Raji (cell line): ENCODE data around the gene DNPH1.

Experiments
- POLR2A ChIP-seq: IDR thresholded peaks from 2 replicates; pipeline ENCODE4 v1.6.1; 2011; ENCODE audit warnings: low read depth, low read length, control low read depth; ENCODE audit not compliant: insufficient read depth

Gene DNPH1

DNA sequence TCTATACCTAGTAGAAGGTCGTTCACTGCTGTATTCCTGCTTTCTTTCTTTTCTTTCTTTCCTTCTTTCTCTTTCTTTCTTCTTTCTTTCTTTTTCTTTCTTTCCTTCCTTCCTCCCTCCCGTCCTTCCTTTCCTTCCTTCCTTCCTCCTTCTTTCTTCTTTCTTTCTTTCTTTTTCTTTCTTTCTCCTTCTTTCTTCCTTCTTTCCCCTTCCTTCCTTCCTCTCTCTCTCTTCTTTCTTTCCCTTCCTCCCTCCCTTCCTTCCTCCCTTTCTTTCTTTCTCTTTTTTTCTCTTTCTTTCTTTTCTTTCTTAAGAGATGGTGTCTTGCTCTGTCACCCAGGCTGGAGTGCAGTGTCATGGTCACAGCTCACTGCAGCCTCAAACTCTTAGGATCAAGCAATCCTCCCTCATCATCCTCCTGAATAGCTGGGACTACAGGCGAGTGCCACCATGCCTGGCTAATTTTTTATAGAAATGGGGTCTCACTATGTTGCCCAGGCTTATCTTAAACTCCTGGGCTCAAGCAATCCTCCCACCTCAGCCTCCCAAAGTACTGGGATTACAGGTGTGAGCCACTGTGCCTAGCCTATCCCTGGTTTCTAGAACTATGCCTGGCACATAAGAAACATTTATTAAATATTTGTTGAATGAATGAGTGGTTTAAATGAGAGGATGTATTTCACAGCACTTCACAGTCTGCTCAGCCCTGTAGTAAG, 2.6 kb upstream of the DNPH1 start:
- no peak for TF ChIP-seq POLR2A

GRCh38 chr6:43231053-43231452, 1.8 kb upstream of the DNPH1 start:
- no peak for TF ChIP-seq POLR2A

- no peak for TF ChIP-seq POLR2A
Observed at GRCh38 chr6:43229803-43230620, 731 bp upstream of the DNPH1 start.

GRCh38 chr6:43226192-43226851, 3.0 kb downstream of the DNPH1 start:
- TF ChIP-seq POLR2A = 0 out of 2 replicates have a peak, but pooled peaks have one; percentile 15

GRCh38 chr6:43223175-43223574, 6.1 kb downstream of the DNPH1 start:
- TF ChIP-seq POLR2A = no peak

DNA sequence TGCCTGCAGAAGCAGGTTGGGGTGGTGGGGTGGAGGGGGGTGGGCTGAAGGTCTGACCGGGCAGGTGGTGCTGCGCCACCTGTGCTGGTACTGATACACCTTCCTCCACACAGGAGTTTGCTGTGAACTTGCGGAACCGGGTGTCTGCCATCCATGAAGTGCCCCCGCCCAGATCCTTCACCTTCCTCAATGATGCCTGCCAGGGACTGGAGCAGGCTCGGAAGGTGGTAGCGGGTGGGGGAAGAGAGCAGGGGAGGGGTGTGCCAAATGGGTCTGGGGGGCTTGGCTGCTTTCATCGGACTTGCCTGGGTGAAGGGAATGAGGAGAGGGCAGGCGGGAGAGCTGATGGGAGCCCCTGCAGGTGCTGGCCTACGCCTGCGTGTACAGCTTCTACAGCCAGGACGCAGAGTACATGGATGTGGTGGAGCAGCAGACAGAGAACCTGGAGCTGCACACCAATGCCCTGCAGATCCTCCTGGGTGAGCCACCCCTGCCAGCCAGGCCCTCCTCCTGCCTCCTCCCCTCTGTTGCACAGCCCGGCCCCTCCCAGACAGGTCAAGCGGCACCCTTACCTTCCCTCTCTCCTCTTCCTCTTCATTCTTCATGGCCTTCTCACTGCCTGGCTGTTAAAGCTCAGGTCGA, 6.7 kb downstream of the DNPH1 start:
- no peak for TF ChIP-seq POLR2A

- 0 out of 2 replicates have a peak, but pooled peaks have one; percentile 4 for TF ChIP-seq POLR2A
Observed at GRCh38 chr6:43221046-43221972, 8.0 kb downstream of the DNPH1 start.

DNA sequence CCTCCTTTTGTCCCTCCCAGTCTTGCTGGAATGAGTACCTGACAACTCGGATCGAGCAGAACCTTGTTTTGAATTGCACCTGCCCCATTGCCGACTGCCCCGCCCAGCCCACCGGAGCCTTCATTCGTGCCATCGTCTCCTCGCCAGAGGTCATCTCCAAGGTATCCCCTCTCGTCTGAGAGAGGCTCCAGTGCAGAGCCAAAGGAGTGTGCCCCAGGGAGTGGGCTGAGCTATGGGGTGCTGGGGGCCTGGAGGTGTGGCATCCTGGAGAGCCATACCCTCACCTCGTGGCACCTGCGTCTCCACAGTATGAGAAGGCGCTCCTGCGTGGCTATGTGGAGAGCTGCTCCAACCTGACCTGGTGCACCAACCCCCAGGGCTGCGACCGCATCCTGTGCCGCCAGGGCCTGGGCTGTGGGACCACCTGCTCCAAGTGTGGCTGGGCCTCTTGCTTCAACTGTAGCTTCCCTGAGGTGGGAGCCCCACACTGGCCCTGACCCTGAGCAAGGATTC, 8.8 kb downstream of the DNPH1 start:
- TF ChIP-seq POLR2A = no peak

- 0 out of 2 replicates have a peak, but pooled peaks have one; percentile 6 for TF ChIP-seq POLR2A
Observed at GRCh38 chr6:43219814-43220213, 9.5 kb downstream of the DNPH1 start.

- TF ChIP-seq POLR2A = no peak
Observed at GRCh38 chr6:43219119-43219518, 10.2 kb downstream of the DNPH1 start.

DNA sequence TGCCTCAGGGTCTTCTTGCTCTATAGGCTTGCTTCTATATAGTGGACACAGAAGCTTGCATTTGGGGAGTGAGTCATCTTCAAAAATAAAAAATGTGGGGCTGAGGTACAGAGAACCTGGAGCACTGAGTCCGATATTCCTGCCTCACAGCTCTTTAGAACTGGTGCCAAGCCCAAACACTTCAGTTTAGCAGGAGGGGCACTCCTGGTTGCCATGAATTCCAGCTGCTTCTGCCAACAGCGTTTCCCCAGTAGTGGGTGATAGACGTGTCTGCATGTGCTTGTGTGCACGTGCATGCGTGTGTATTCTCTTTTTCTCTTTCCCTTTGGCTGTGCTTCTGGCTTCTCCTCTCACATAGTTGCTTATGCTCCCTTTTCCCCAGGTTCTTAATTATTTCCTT, 11.9 kb downstream of the DNPH1 start:
- TF ChIP-seq POLR2A = 0 out of 2 replicates have a peak, but pooled peaks have one; percentile 0

GRCh38 chr6:43216200-43216599, 13.1 kb downstream of the DNPH1 start:
- no peak for TF ChIP-seq POLR2A

- no peak for TF ChIP-seq POLR2A
Observed at GRCh38 chr6:43215066-43215465, 14.2 kb downstream of the DNPH1 start.

- TF ChIP-seq POLR2A = no peak
Observed at GRCh38 chr6:43213431-43213830, 15.8 kb downstream of the DNPH1 start.
